Kidney tubule cell (primary cell): ENCODE measurements around the gene C5orf58.
"Not testable (repeated sequence)": the region's sequence is repeated elsewhere in the genome, so short reads cannot be mapped to it uniquely, and the experiment has no call there.

Source experiments
- DNase-seq: peaks from one replicate; pipeline ENCODE4 v3.0.0-alpha.2; 2018; ENCODE audit warnings: low spot score

Gene C5orf58

GRCh38 chr5:170223906-170224305 lies 8.9 kb upstream of the C5orf58 start:
- no peak for DNase-seq

- peak; percentile 57 for DNase-seq
Observed at GRCh38 chr5:170225326-170226128, 7.3 kb upstream of the C5orf58 start.

GRCh38 chr5:170226129-170226615 lies 6.6 kb upstream of the C5orf58 start:
- DNase-seq: no peak

- no peak for DNase-seq
Observed at GRCh38 chr5:170226661-170227060, 6.1 kb upstream of the C5orf58 start.

GRCh38 chr5:170228762-170229435 lies 3.9 kb upstream of the C5orf58 start:
- DNase-seq: no peak

GRCh38 chr5:170233358-170233892 lies 640 bp downstream of the C5orf58 start:
- no peak for DNase-seq

GRCh38 chr5:170235876-170236864 lies 3.4 kb downstream of the C5orf58 start:
- DNase-seq: no peak

GRCh38 chr5:170238456-170239196 lies 5.8 kb downstream of the C5orf58 start:
- no peak for DNase-seq

GRCh38 chr5:170245436-170245835 lies 12.7 kb downstream of the C5orf58 start:
- DNase-seq: not testable (repeated sequence)

- no peak for DNase-seq
Observed at GRCh38 chr5:170246126-170246870, 13.5 kb downstream of the C5orf58 start.

GRCh38 chr5:170247363-170247762 lies 14.6 kb downstream of the C5orf58 start:
- no peak for DNase-seq

GRCh38 chr5:170248172-170248930 lies 15.6 kb downstream of the C5orf58 start:
- no peak for DNase-seq

- not testable (repeated sequence) for DNase-seq
Observed at GRCh38 chr5:170248931-170249227, 16.1 kb downstream of the C5orf58 start.

- DNase-seq: no peak
Observed at GRCh38 chr5:170249355-170249754, 16.6 kb downstream of the C5orf58 start.

- no peak for DNase-seq
Observed at GRCh38 chr5:170250810-170251317, 18.1 kb downstream of the C5orf58 start.

- no peak for DNase-seq
Observed at GRCh38 chr5:170251462-170251861, 18.7 kb downstream of the C5orf58 start.

GRCh38 chr5:170252109-170252508 lies 19.3 kb downstream of the C5orf58 start:
- DNase-seq: no peak

- no peak for DNase-seq
Observed at GRCh38 chr5:170252720-170253350, 20.1 kb downstream of the C5orf58 start.

GRCh38 chr5:170254056-170254455 lies 21.3 kb downstream of the C5orf58 start:
- peak; percentile 20 for DNase-seq
